ENCODE results near the gene ARHGEF7. TPM values are rescaled to one million over a fixed set of nuclear protein-coding genes. Genes with fewer than 3 reads are reported as not detected.

ARHGEF7 gene
- total RNA-seq, 3 donors from 2014 or later = 42.8 to 49.6 (median 45.1) TPM

GRCh38 chr13:111304041-111304544, 189.0 kb downstream of the ARHGEF7 start:
- peak in 1 of 2 donors; percentile 32 for ATAC-seq
- H3K36me3 Mint-ChIP-seq (ENCODE audit: insufficient read depth) = peaks cover 61% of the 10 kb centered on the region
- no peak overlapping the region for H3K4me3 Mint-ChIP-seq
- peaks cover 3% of the 10 kb centered on the region for H3K4me1 Mint-ChIP-seq (ENCODE audit: low read depth)
- DNase-seq = no peak
- no peaks in the 10 kb centered on the region for H3K9me3 Mint-ChIP-seq
- no peaks in the 10 kb centered on the region for H3K27me3 Mint-ChIP-seq (ENCODE audit: low read depth)

- ATAC-seq (no peak), DNase-seq (no peak)
- H3K4me1 Mint-ChIP-seq (ENCODE audit: low read depth) = peaks cover 3% of the 10 kb centered on the region
- H3K4me3 Mint-ChIP-seq = no peak overlapping the region
- H3K36me3 Mint-ChIP-seq (ENCODE audit: insufficient read depth) = peaks cover 68% of the 10 kb centered on the region
- H3K9me3 Mint-ChIP-seq = no peaks in the 10 kb centered on the region
- H3K27me3 Mint-ChIP-seq (ENCODE audit: low read depth) = no peaks in the 10 kb centered on the region
These were observed 189.6 kb downstream of the ARHGEF7 start for GRCh38 chr13:111304603-111305289.

- DNase-seq = no peak
- Mint-ChIP-seq H3K4me3 (no peak overlapping the region), H3K36me3 (ENCODE audit: insufficient read depth) (peaks cover 39% of the 10 kb centered on the region), H3K4me1 (ENCODE audit: low read depth) (peaks cover 2% of the 10 kb centered on the region), H3K27me3 (ENCODE audit: low read depth) (no peaks in the 10 kb centered on the region), H3K9me3 (peaks cover 17% of the 10 kb centered on the region)
- ATAC-seq = no peak
These were observed 198.0 kb downstream of the ARHGEF7 start for GRCh38 chr13:111312944-111313590.

GRCh38 chr13:111313911-111314425, 198.9 kb downstream of the ARHGEF7 start:
- ATAC-seq (no peak), DNase-seq (no peak)
- no peak overlapping the region for H3K4me3 Mint-ChIP-seq
- H3K36me3 Mint-ChIP-seq (ENCODE audit: insufficient read depth) = peaks cover 37% of the 10 kb centered on the region
- no peaks in the 10 kb centered on the region for H3K27me3 Mint-ChIP-seq (ENCODE audit: low read depth)
- peaks cover 17% of the 10 kb centered on the region for H3K9me3 Mint-ChIP-seq
- H3K4me1 Mint-ChIP-seq (ENCODE audit: low read depth) = peaks cover 2% of the 10 kb centered on the region

DNA sequence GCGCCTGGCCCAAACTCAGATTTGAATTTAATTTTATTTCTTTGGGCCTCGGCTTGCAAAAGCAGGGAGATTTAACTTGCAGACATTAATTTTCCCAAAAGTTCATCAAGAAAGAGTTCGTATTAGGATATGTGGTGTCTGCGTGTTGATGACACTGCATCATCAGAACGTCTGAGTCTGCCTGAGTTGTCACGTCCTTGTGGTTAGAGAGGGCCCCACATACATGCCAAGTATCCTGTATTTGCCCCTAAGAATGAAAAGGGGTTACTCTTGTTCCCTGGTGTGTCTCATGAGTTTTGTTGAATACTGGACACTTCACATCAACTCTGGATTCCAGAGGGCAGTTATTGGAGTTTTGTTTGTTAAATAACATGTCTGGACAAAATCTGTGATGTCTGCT, 199.7 kb downstream of the ARHGEF7 start:
- H3K4me3 Mint-ChIP-seq = no peak overlapping the region
- H3K9me3 Mint-ChIP-seq = peaks cover 17% of the 10 kb centered on the region
- ATAC-seq (no peak), DNase-seq (no peak)
- H3K4me1 Mint-ChIP-seq (ENCODE audit: low read depth) = peaks cover 2% of the 10 kb centered on the region
- H3K27me3 Mint-ChIP-seq (ENCODE audit: low read depth) = no peaks in the 10 kb centered on the region
- H3K36me3 Mint-ChIP-seq (ENCODE audit: insufficient read depth) = peaks cover 30% of the 10 kb centered on the region

- no peak for DNase-seq
- no peak overlapping the region for H3K4me3 Mint-ChIP-seq
- H3K9me3 Mint-ChIP-seq = peaks cover 12% of the 10 kb centered on the region
- H3K4me1 Mint-ChIP-seq (ENCODE audit: low read depth) = peaks cover 2% of the 10 kb centered on the region
- H3K36me3 Mint-ChIP-seq (ENCODE audit: insufficient read depth) = peaks cover 24% of the 10 kb centered on the region
- no peaks in the 10 kb centered on the region for H3K27me3 Mint-ChIP-seq (ENCODE audit: low read depth)
- ATAC-seq = no peak
These were observed 200.4 kb downstream of the ARHGEF7 start for GRCh38 chr13:111315347-111315995.

DNA sequence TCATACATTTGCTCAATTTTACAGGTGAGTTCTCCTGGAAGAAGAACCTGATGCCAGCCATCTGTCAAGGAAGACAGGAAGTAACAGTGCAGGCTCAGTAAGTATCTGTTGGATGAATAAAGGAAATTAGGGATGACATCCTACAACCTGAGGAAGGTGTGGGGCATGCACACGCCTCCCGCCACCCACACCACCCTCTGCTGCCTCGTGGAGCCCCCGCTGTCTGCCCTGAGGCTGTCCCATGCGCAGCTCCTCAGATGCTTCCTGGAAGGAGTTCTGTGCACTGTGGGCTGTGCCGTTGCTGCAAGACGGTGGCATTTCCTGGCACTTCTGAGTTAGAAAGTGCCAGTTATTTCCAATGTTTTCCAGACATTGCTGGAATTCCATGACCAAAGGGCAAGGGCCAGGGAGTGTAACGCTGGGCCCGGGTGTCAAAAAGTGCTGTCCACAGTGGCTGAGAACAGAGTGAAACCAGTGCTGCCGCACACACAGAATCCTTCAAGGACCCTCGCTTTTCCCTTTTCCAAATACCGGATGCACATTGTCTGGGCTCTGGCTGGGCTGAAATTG, 201.1 kb downstream of the ARHGEF7 start:
- DNase-seq (no peak), ATAC-seq (no peak)
- peaks cover 4% of the 10 kb centered on the region for H3K9me3 Mint-ChIP-seq
- H3K4me3 Mint-ChIP-seq = no peak overlapping the region
- no peaks in the 10 kb centered on the region for H3K27me3 Mint-ChIP-seq (ENCODE audit: low read depth)
- H3K36me3 Mint-ChIP-seq (ENCODE audit: insufficient read depth) = peaks cover 16% of the 10 kb centered on the region
- peaks cover 1% of the 10 kb centered on the region for H3K4me1 Mint-ChIP-seq (ENCODE audit: low read depth)

- H3K4me1 Mint-ChIP-seq (ENCODE audit: low read depth) = no peaks in the 10 kb centered on the region
- H3K27me3 Mint-ChIP-seq (ENCODE audit: low read depth) = no peaks in the 10 kb centered on the region
- H3K36me3 Mint-ChIP-seq (ENCODE audit: insufficient read depth) = peaks cover 11% of the 10 kb centered on the region
- ATAC-seq (no peak), DNase-seq (no peak)
- no peaks in the 10 kb centered on the region for H3K9me3 Mint-ChIP-seq
- H3K4me3 Mint-ChIP-seq = no peak overlapping the region
These were observed 202.0 kb downstream of the ARHGEF7 start for GRCh38 chr13:111317042-111317550.

GRCh38 chr13:111317571-111318345, 202.6 kb downstream of the ARHGEF7 start:
- no peak overlapping the region for H3K4me3 Mint-ChIP-seq
- no peaks in the 10 kb centered on the region for H3K27me3 Mint-ChIP-seq (ENCODE audit: low read depth)
- H3K4me1 Mint-ChIP-seq (ENCODE audit: low read depth) = no peaks in the 10 kb centered on the region
- H3K36me3 Mint-ChIP-seq (ENCODE audit: insufficient read depth) = peaks cover 8% of the 10 kb centered on the region
- DNase-seq (no peak), ATAC-seq (no peak)
- no peaks in the 10 kb centered on the region for H3K9me3 Mint-ChIP-seq

DNA sequence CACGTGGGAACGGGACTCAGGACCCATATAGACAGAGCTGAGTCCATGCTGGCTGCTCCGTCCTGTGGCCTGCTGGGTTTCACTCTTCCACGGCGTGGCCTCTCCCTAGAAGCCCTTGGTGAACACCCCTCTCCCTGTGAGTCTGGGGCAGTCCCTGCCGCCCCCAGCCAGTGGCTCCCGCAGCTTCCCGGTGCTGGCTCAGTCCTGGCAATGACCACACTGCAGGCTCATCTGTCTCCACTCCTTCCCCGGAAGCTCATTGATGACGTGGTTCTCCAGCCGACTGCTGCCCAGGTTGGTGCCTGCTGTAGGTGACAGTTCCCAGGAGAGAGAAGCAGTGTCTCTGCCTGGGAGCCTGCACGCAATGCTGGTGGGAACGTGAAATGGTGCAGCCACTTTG, 203.3 kb downstream of the ARHGEF7 start:
- no peak for DNase-seq
- no peak for ATAC-seq
- H3K4me3 Mint-ChIP-seq = no peak overlapping the region
- no peaks in the 10 kb centered on the region for H3K4me1 Mint-ChIP-seq (ENCODE audit: low read depth)
- H3K27me3 Mint-ChIP-seq (ENCODE audit: low read depth) = no peaks in the 10 kb centered on the region
- no peaks in the 10 kb centered on the region for H3K9me3 Mint-ChIP-seq
- peaks cover 5% of the 10 kb centered on the region for H3K36me3 Mint-ChIP-seq (ENCODE audit: insufficient read depth)

DNA sequence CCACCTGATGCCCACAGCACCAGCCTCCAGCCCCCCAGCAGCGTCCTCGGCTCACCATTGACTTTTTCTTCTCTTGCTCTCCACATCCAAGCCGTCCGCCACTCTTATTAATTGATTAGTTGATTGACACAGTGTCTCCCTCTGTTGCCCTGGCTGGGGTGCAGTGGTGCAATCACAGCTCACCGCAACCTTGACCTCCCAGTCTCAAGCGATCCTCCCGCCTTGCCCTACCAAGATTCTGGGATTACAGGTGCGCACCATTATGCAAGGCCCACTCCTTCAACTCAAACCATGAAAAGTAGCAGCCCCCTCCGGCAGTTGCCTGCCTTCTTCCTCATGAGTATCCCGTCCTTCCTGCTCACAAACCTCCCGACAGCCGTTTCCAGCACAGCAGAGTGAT, 204.4 kb downstream of the ARHGEF7 start:
- peaks cover 5% of the 10 kb centered on the region for H3K36me3 Mint-ChIP-seq (ENCODE audit: insufficient read depth)
- no peaks in the 10 kb centered on the region for H3K27me3 Mint-ChIP-seq (ENCODE audit: low read depth)
- H3K4me1 Mint-ChIP-seq (ENCODE audit: low read depth) = peaks cover 5% of the 10 kb centered on the region
- no peak for DNase-seq
- H3K4me3 Mint-ChIP-seq = no peak overlapping the region
- no peaks in the 10 kb centered on the region for H3K9me3 Mint-ChIP-seq
- no peak for ATAC-seq

- H3K27me3 Mint-ChIP-seq (ENCODE audit: low read depth) = no peaks in the 10 kb centered on the region
- ATAC-seq (no peak), DNase-seq (no peak)
- peaks cover 5% of the 10 kb centered on the region for H3K36me3 Mint-ChIP-seq (ENCODE audit: insufficient read depth)
- H3K9me3 Mint-ChIP-seq = no peaks in the 10 kb centered on the region
- H3K4me3 Mint-ChIP-seq = no peak within 1 kb of the TSS
- peaks cover 5% of the 10 kb centered on the region for H3K4me1 Mint-ChIP-seq (ENCODE audit: low read depth)
These were observed 205.1 kb downstream of the ARHGEF7 start, which contains the start of gene TEX29 for GRCh38 chr13:111319998-111320911. Gene TEX29, plus strand, starts transcription at chr13:111320642. Its CDS starts 249 bp downstream, at chr13:111320891.

All from activated T-cell treated with anti-CD3 and anti-CD28 coated beads, Interleukin-2, amount 50 U/mL, for 4 hours (primary cell).